Mesenchymal stem cell (in vitro differentiated cells and primary cell): ENCODE data around the gene LIMS2.

Experiments used
- DNase-seq: peaks from one replicate; pipeline ENCODE4 v3.0.0-alpha.2; 2013
- H2AFZ ChIP-seq: one replicate; pipeline ENCODE4 v1.6.1; 2013; ENCODE audit warnings: low read depth, mild to moderate bottlenecking, control low read depth, inconsistent platforms, low read length, moderate library complexity
- H2AK5ac ChIP-seq: 2 replicates; pipeline ENCODE4 v1.6.1; 2013; ENCODE audit warnings: low read length, moderate library complexity, mild to moderate bottlenecking, inconsistent platforms; ENCODE audit not compliant: severe bottlenecking
- H2BK120ac ChIP-seq: one replicate; pipeline ENCODE4 v1.6.1; 2013; ENCODE audit warnings: low read depth, mild to moderate bottlenecking, inconsistent platforms, low read length, moderate library complexity
- H2BK12ac ChIP-seq, 2 experiments: one replicate each; pipeline ENCODE4 v1.6.1; 2013; ENCODE audit warnings: inconsistent platforms in 2 of 2, low read length in 2 of 2, mild to moderate bottlenecking in 2 of 2, moderate library complexity in 2 of 2, control low read depth in 1 of 2
- H2BK15ac ChIP-seq: one replicate; pipeline ENCODE4 v1.6.1; 2013; ENCODE audit warnings: mild to moderate bottlenecking, low read depth, inconsistent platforms; ENCODE audit not compliant: poor library complexity, severe bottlenecking
- H2BK5ac ChIP-seq: 2 replicates; pipeline ENCODE4 v1.6.1; 2013; ENCODE audit warnings: low read depth, mild to moderate bottlenecking, low read length, control low read depth, inconsistent platforms; ENCODE audit not compliant: poor library complexity, severe bottlenecking
- H3K14ac ChIP-seq, 2 experiments: one replicate each; pipeline ENCODE4 v1.6.1; 2013; ENCODE audit warnings: inconsistent platforms in 2 of 2, low read length in 2 of 2, control low read depth in 1 of 2, mild to moderate bottlenecking in 1 of 2, moderate library complexity in 1 of 2
- H3K18ac ChIP-seq, 2 experiments: one replicate each; pipeline ENCODE4 v1.6.1; 2013; ENCODE audit warnings: inconsistent platforms in 2 of 2, low read length in 2 of 2, control low read depth in 1 of 2, low read depth in 1 of 2, mild to moderate bottlenecking in 1 of 2
- H3K23ac ChIP-seq, 2 experiments: one replicate each; pipeline ENCODE4 v1.6.1; 2013; ENCODE audit warnings: inconsistent platforms in 2 of 2, low read length in 2 of 2, mild to moderate bottlenecking in 2 of 2, moderate library complexity in 2 of 2, control low read depth in 1 of 2
- H3K27ac ChIP-seq: 2 replicates; pipeline ENCODE4 v1.5.1; 2013; ENCODE audit warnings: mild to moderate bottlenecking, moderate library complexity, low read length, control low read depth, inconsistent platforms; ENCODE audit not compliant: poor library complexity, severe bottlenecking
- H3K27me3 ChIP-seq, 2 experiments: 2 replicates each; pipeline versions ENCODE4 v1.6.1 to v1.7.0; 2013; ENCODE audit warnings: low read length in 2 of 2, mild to moderate bottlenecking in 2 of 2, moderate library complexity in 2 of 2, control low read depth in 1 of 2, inconsistent platforms in 1 of 2; ENCODE audit not compliant: control insufficient read depth in 1 of 2, insufficient read depth in 1 of 2
- H3K36me3 ChIP-seq, 2 experiments: 2 replicates each; pipeline versions ENCODE4 v1.6.1 to v1.7.0; 2013; ENCODE audit warnings: low read length in 2 of 2, control low read depth in 1 of 2, inconsistent platforms in 1 of 2, low read depth in 1 of 2, mild to moderate bottlenecking in 1 of 2; ENCODE audit not compliant: insufficient read depth in 2 of 2, control insufficient read depth in 1 of 2
- H3K4ac ChIP-seq, 2 experiments: one replicate each; pipeline ENCODE4 v1.6.1; 2013; ENCODE audit warnings: inconsistent platforms in 2 of 2, low read length in 2 of 2, mild to moderate bottlenecking in 2 of 2, moderate library complexity in 2 of 2, control low read depth in 1 of 2, low read depth in 1 of 2
- H3K4me1 ChIP-seq: 2 replicates; pipeline ENCODE4 v1.6.1; 2013; ENCODE audit warnings: low read depth, low read length, control low read depth; ENCODE audit not compliant: control insufficient read depth, insufficient read depth
- H3K4me2 ChIP-seq: 2 replicates; pipeline ENCODE4 v1.6.1; 2013; ENCODE audit warnings: low read length, mild to moderate bottlenecking, inconsistent platforms; ENCODE audit not compliant: poor library complexity, severe bottlenecking
- H3K4me3 ChIP-seq, 2 experiments: 2 replicates each; pipeline versions ENCODE4 v1.5.1 to v1.7.0; 2013; ENCODE audit warnings: low read length in 2 of 2, mild to moderate bottlenecking in 2 of 2, control low read depth in 1 of 2, low read depth in 1 of 2; ENCODE audit not compliant: insufficient read depth in 1 of 2
- H3K79me1 ChIP-seq: replicated peaks from 2 replicates; pipeline ENCODE4 v1.6.1; 2013; ENCODE audit warnings: mild to moderate bottlenecking, control low read depth, low read length, inconsistent platforms; ENCODE audit not compliant: poor library complexity, severe bottlenecking
- H3K9ac ChIP-seq: 2 replicates; pipeline ENCODE4 v1.7.0; 2013; ENCODE audit warnings: mild to moderate bottlenecking, low read length, moderate library complexity
- H3K9me3 ChIP-seq: 2 replicates; pipeline ENCODE4 v1.7.0; 2013; ENCODE audit warnings: mild to moderate bottlenecking, low read length; ENCODE audit not compliant: control insufficient read depth
- H4K8ac ChIP-seq: one replicate; pipeline ENCODE4 v1.6.1; 2013; ENCODE audit warnings: inconsistent platforms, mild to moderate bottlenecking, low read length, moderate library complexity
- H4K91ac ChIP-seq: one replicate; pipeline ENCODE4 v1.6.1; 2013; ENCODE audit warnings: mild to moderate bottlenecking, low read length, inconsistent platforms
- WGBS: methylation state at CpG from one replicate; pipeline ENCODE4 v1.1.7; 2013; ENCODE audit warnings: mixed read lengths; 5-methylcytosine and 5-hydroxymethylcytosine counted together

LIMS2 gene

GRCh38 chr2:127635380-127636237 lies 39.7 kb downstream of the LIMS2 start:
- Histone ChIP-seq H3K27ac (no peak overlapping the region), H3K18ac (no peak overlapping the region), H2BK120ac (no peak overlapping the region), H3K4me2 (no peak overlapping the region), H3K4me3 (no peak overlapping the region), H2BK15ac (no peak overlapping the region), H3K4me1 (peaks cover 32% of the 10 kb centered on the region), H2AK5ac (no peak overlapping the region), H3K79me1 (no peaks in the 10 kb centered on the region), H2BK12ac (peak overlapping the region in 1 of 2 experiments; percentile 25), H4K8ac (no peak overlapping the region), H2AFZ (no peak overlapping the region), H3K23ac (no peak overlapping the region), H3K9me3 (no peaks in the 10 kb centered on the region), H3K27me3 (no peaks in the 10 kb centered on the region), H3K9ac (no peak overlapping the region), H3K36me3 (peaks cover 0 to 7% of the 10 kb centered on the region in 2 experiments), H4K91ac (peak overlapping the region; percentile 70), H3K14ac (peak overlapping the region in 1 of 2 experiments; percentile 53), H2BK5ac (no peak overlapping the region), H3K4ac (no peak overlapping the region)
- WGBS, result 98% methylated on average over 19 of the region's 19 CpGs
- no peak for DNase-seq

GRCh38 chr2:127634626-127635379 lies 40.5 kb downstream of the LIMS2 start:
- Histone ChIP-seq H2BK15ac (no peak overlapping the region), H3K4ac (no peak overlapping the region), H2BK12ac (no peak overlapping the region), H3K14ac (no peak overlapping the region), H4K91ac (peak overlapping the region; percentile 70), H3K4me1 (peaks cover 27% of the 10 kb centered on the region), H3K9ac (no peak overlapping the region), H2AFZ (no peak overlapping the region), H2AK5ac (no peak overlapping the region), H3K18ac (no peak overlapping the region), H3K4me2 (no peak overlapping the region), H4K8ac (no peak overlapping the region), H3K36me3 (peaks cover 0 to 5% of the 10 kb centered on the region in 2 experiments), H2BK120ac (no peak overlapping the region), H3K4me3 (no peak overlapping the region), H3K27me3 (no peaks in the 10 kb centered on the region), H3K9me3 (no peaks in the 10 kb centered on the region), H2BK5ac (no peak overlapping the region), H3K23ac (no peak overlapping the region), H3K79me1 (no peaks in the 10 kb centered on the region), H3K27ac (no peak overlapping the region)
- no peak for DNase-seq
- WGBS, result 95% methylated on average over 17 of the region's 17 CpGs

GRCh38 chr2:127634066-127634617 lies 41.2 kb downstream of the LIMS2 start:
- Histone ChIP-seq H3K23ac (no peak overlapping the region), H3K14ac (no peak overlapping the region), H3K36me3 (peaks cover 0 to 5% of the 10 kb centered on the region in 2 experiments), H2BK5ac (no peak overlapping the region), H2BK12ac (no peak overlapping the region), H3K27me3 (no peaks in the 10 kb centered on the region), H4K8ac (no peak overlapping the region), H3K4me3 (no peak overlapping the region), H3K4me2 (no peak overlapping the region), H4K91ac (peak overlapping the region; percentile 60), H3K9ac (no peak overlapping the region), H3K4me1 (peaks cover 27% of the 10 kb centered on the region), H2BK120ac (no peak overlapping the region), H3K4ac (no peak overlapping the region), H2AK5ac (no peak overlapping the region), H3K9me3 (no peaks in the 10 kb centered on the region), H3K79me1 (no peaks in the 10 kb centered on the region), H2AFZ (no peak overlapping the region), H3K18ac (peak overlapping the region in 1 of 2 experiments; percentile 74), H3K27ac (no peak overlapping the region), H2BK15ac (no peak overlapping the region)
- WGBS, result 94% methylated on average over 14 of the region's 16 CpGs
- DNase-seq, result no peak

GRCh38 chr2:127633556-127634065 lies 41.7 kb downstream of the LIMS2 start:
- Histone ChIP-seq H3K14ac (peak overlapping the region in 1 of 2 experiments; percentile 58), H4K8ac (peak overlapping the region; percentile 1), H3K9ac (no peak overlapping the region), H2BK120ac (no peak overlapping the region), H3K18ac (peak overlapping the region; percentile 49 to 74), H3K36me3 (peaks cover 0 to 3% of the 10 kb centered on the region in 2 experiments), H3K27ac (no peak overlapping the region), H2BK12ac (no peak overlapping the region), H2AFZ (peak overlapping the region; percentile 23), H4K91ac (peak overlapping the region; percentile 52), H3K9me3 (no peaks in the 10 kb centered on the region), H3K4me1 (peaks cover 27% of the 10 kb centered on the region), H3K4me2 (no peak overlapping the region), H2BK15ac (no peak overlapping the region), H3K4ac (no peak overlapping the region), H3K23ac (no peak overlapping the region), H3K27me3 (no peaks in the 10 kb centered on the region), H3K79me1 (no peaks in the 10 kb centered on the region), H2AK5ac (no peak overlapping the region), H2BK5ac (no peak overlapping the region), H3K4me3 (no peak overlapping the region)
- no peak for DNase-seq
- WGBS, result 82% methylated on average over 9 of the region's 9 CpGs
